Activated naive CD4-positive, alpha-beta T cell treated with anti-CD3 and anti-CD28 coated beads, Interleukin-2, amount 10 ng/mL, durations not matched to agents 7 days and 5 days (primary cell): ENCODE results near the gene SERPINA12.

Source experiments
- CTCF ChIA-PET: fragments of 350-600 bp; sonication (Branson Sonifier 250); formaldehyde crosslinking; loops from one replicate; lab custom pipeline; 2021; ENCODE audit warnings: antibody characterized with exemption; lab: Charles Lee
- DNase-seq: peaks from one replicate; pipeline ENCODE4 v3.0.0-alpha.2; 2020
- H3K27ac Mint-ChIP-seq: one replicate; pipeline ENCODE4 v1.8.0; 2021; ENCODE audit warnings: mild to moderate bottlenecking, moderate library complexity, mixed read lengths
- H3K27me3 Mint-ChIP-seq: one replicate; pipeline ENCODE4 v1.8.0; 2021; ENCODE audit warnings: mild to moderate bottlenecking, mixed read lengths
- H3K36me3 Mint-ChIP-seq: one replicate; pipeline ENCODE4 v1.8.0; 2021; ENCODE audit warnings: mixed read lengths
- H3K4me1 Mint-ChIP-seq: one replicate; pipeline ENCODE4 v1.8.0; 2021; ENCODE audit warnings: mixed read lengths
- H3K4me3 Mint-ChIP-seq: one replicate; pipeline ENCODE4 v1.8.0; 2021; ENCODE audit warnings: mild to moderate bottlenecking, moderate library complexity, mixed read lengths
- H3K9me3 Mint-ChIP-seq: one replicate; pipeline ENCODE4 v1.8.0; 2021; ENCODE audit warnings: mixed read lengths

Gene SERPINA12

GRCh38 chr14:94458558-94459205 is 50.6 kb downstream of the SERPINA12 start:
- peaks cover 14% of the 10 kb centered on the region for H3K27me3 Mint-ChIP-seq
- no peaks in the 10 kb centered on the region for H3K9me3 Mint-ChIP-seq
- no peaks in the 10 kb centered on the region for H3K36me3 Mint-ChIP-seq
- CTCF ChIA-PET: no interaction called here
- no peak for DNase-seq
- H3K27ac Mint-ChIP-seq: no peak overlapping the region
- no peaks in the 10 kb centered on the region for H3K4me1 Mint-ChIP-seq
- H3K4me3 Mint-ChIP-seq: no peak overlapping the region

DNA sequence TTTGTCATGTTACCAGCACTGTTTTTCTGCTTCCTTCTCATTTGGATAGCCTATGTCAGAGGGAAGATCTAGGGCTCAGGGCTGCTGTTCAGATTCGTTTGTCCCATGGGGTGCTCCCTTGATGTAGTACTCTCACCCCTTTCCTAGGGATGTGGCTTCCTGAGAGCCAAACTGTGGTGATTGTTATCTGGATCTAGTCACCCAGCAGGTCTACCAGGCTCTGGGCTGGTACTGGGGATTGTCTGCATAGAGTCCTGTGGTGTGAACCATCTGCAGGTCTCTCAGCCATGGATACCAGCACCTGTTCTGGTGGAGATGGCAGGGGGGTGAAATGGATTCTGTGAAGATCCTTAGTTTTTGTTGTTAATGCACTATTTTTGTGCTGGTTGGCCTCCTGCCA is 51.2 kb downstream of the SERPINA12 start:
- DNase-seq: no peak
- CTCF ChIA-PET: no interaction called here
- peaks cover 14% of the 10 kb centered on the region for H3K27me3 Mint-ChIP-seq
- H3K9me3 Mint-ChIP-seq: no peaks in the 10 kb centered on the region
- H3K27ac Mint-ChIP-seq: no peak overlapping the region
- no peak overlapping the region for H3K4me3 Mint-ChIP-seq
- no peaks in the 10 kb centered on the region for H3K36me3 Mint-ChIP-seq
- H3K4me1 Mint-ChIP-seq: no peaks in the 10 kb centered on the region

DNA sequence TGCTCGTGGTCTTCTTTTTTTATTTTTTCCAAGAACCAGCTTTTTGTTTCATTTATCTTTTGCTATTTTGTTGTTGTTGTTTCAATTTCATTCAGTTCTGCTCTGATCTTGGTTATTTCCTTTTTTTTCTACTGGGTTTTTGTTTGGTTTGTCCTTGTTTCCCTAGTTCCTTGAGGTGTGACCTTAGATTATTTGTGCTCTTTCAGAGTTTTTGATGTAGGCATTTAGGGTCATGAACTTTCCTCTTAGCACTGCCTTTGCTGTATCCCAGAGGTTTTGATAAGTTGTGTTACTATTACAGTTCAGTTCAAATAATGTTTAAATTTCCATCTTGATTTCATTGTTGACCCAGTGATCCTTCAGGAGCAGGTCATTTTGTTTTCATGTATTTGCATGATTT is 53.3 kb downstream of the SERPINA12 start:
- H3K4me3 Mint-ChIP-seq: no peak overlapping the region
- H3K27me3 Mint-ChIP-seq: peaks cover 19% of the 10 kb centered on the region
- CTCF ChIA-PET: no interaction called here
- no peak for DNase-seq
- no peaks in the 10 kb centered on the region for H3K4me1 Mint-ChIP-seq
- no peaks in the 10 kb centered on the region for H3K36me3 Mint-ChIP-seq
- no peak overlapping the region for H3K27ac Mint-ChIP-seq
- H3K9me3 Mint-ChIP-seq: no peaks in the 10 kb centered on the region

- Mint-ChIP-seq H3K27me3 (peaks cover 17% of the 10 kb centered on the region), H3K36me3 (no peaks in the 10 kb centered on the region), H3K4me1 (no peaks in the 10 kb centered on the region), H3K9me3 (no peaks in the 10 kb centered on the region), H3K27ac (no peak overlapping the region), H3K4me3 (no peak overlapping the region)
- DNase-seq: no peak
- CTCF ChIA-PET: no interaction called here
Measured at GRCh38 chr14:94451826-94452225, 57.4 kb downstream of the SERPINA12 start.

- CTCF ChIA-PET: no interaction called here
- Mint-ChIP-seq H3K36me3 (no peaks in the 10 kb centered on the region), H3K4me3 (no peak overlapping the region), H3K4me1 (no peaks in the 10 kb centered on the region), H3K27me3 (peaks cover 17% of the 10 kb centered on the region), H3K9me3 (no peaks in the 10 kb centered on the region), H3K27ac (no peak overlapping the region)
- DNase-seq: no peak
Measured at GRCh38 chr14:94451091-94451771, 58.0 kb downstream of the SERPINA12 start.

DNA sequence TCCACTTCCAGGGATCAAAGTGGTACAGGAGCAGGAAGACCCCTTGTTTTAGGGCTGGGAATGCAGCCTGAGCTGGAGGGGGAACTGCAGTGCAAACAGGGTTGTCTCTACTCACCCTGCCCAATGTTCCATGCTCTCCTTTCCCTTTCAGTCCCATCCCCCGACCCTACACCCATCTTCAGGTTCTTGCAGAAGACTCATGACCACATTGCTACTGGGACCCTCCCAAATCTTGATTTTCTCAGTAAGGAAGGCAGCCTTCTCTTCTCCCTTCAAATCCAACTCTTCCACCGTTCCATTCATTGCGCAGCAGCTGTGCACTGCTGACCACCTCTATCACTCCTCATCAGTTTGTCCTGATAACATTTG is 58.6 kb downstream of the SERPINA12 start:
- H3K4me3 Mint-ChIP-seq: no peak overlapping the region
- H3K4me1 Mint-ChIP-seq: no peaks in the 10 kb centered on the region
- CTCF ChIA-PET: interaction anchor here (1.1 kb wide), 1 partner anchor 17 kb away, joined by 5 read pairs; no protein-coding TSS in a partner anchor
- DNase-seq: no peak
- no peaks in the 10 kb centered on the region for H3K9me3 Mint-ChIP-seq
- H3K27ac Mint-ChIP-seq: no peak overlapping the region
- peaks cover 17% of the 10 kb centered on the region for H3K27me3 Mint-ChIP-seq
- H3K36me3 Mint-ChIP-seq: no peaks in the 10 kb centered on the region

DNA sequence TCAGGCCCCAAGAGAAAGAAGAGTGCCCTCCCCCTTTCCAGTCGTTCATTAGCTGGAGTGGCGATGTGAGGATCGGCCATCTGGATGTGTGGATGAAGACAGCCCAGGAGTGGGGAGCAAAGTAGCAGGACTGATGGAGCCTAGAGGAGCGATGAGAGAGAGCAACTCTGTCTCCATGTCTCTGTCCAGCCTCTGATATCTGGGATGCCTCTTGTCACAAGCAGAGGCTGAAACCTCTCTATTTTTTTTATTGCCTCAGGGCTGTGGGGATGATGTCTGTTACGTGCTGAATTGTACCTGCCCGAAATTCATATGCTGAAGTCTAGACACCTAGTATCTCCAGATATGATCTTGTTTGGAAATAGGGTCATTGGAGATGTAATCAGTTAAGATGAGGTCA is 59.3 kb downstream of the SERPINA12 start:
- Mint-ChIP-seq H3K9me3 (no peaks in the 10 kb centered on the region), H3K27ac (no peak overlapping the region), H3K4me1 (no peaks in the 10 kb centered on the region), H3K4me3 (no peak overlapping the region), H3K36me3 (no peaks in the 10 kb centered on the region), H3K27me3 (peaks cover 15% of the 10 kb centered on the region)
- no peak for DNase-seq
- CTCF ChIA-PET: interaction anchor here (1.1 kb wide), 1 partner anchor 16 kb away, joined by 5 read pairs; no protein-coding TSS in a partner anchor

GRCh38 chr14:94448071-94448808 is 61.0 kb downstream of the SERPINA12 start:
- Mint-ChIP-seq H3K4me1 (no peaks in the 10 kb centered on the region), H3K27ac (no peak overlapping the region), H3K36me3 (no peaks in the 10 kb centered on the region), H3K4me3 (no peak overlapping the region), H3K9me3 (no peaks in the 10 kb centered on the region), H3K27me3 (peaks cover 12% of the 10 kb centered on the region)
- CTCF ChIA-PET: no interaction called here
- DNase-seq: no peak

- DNase-seq: no peak
- peaks cover 11% of the 10 kb centered on the region for H3K27me3 Mint-ChIP-seq
- no peaks in the 10 kb centered on the region for H3K36me3 Mint-ChIP-seq
- CTCF ChIA-PET: interaction anchor here (1.1 to 1.5 kb wide), 2 partner anchors 13 to 25 kb away, joined by 3 read pairs; no protein-coding TSS in a partner anchor
- H3K9me3 Mint-ChIP-seq: no peaks in the 10 kb centered on the region
- no peak overlapping the region for H3K27ac Mint-ChIP-seq
- no peaks in the 10 kb centered on the region for H3K4me1 Mint-ChIP-seq
- no peak overlapping the region for H3K4me3 Mint-ChIP-seq
Measured at GRCh38 chr14:94447206-94447605, 62.1 kb downstream of the SERPINA12 start.

GRCh38 chr14:94446126-94446525 is 63.1 kb downstream of the SERPINA12 start:
- H3K27ac Mint-ChIP-seq: no peak overlapping the region

GRCh38 chr14:94445003-94445402 is 64.3 kb downstream of the SERPINA12 start:
- Mint-ChIP-seq H3K9me3 (no peaks in the 10 kb centered on the region), H3K4me3 (no peak overlapping the region), H3K36me3 (no peaks in the 10 kb centered on the region), H3K27me3 (peaks cover 11% of the 10 kb centered on the region), H3K27ac (no peak overlapping the region), H3K4me1 (no peaks in the 10 kb centered on the region)
- no peak for DNase-seq
- CTCF ChIA-PET: no interaction called here

More at GRCh38 chr14:94446126-94446525, 63.1 kb downstream of the SERPINA12 start:
- no peak overlapping the region for H3K4me3 Mint-ChIP-seq
- no peaks in the 10 kb centered on the region for H3K36me3 Mint-ChIP-seq
- H3K9me3 Mint-ChIP-seq: no peaks in the 10 kb centered on the region
- peaks cover 11% of the 10 kb centered on the region for H3K27me3 Mint-ChIP-seq
- H3K4me1 Mint-ChIP-seq: no peaks in the 10 kb centered on the region
- DNase-seq: no peak
- CTCF ChIA-PET: interaction anchor here (1.5 kb wide), 1 partner anchor 23 kb away, joined by 3 read pairs; no protein-coding TSS in a partner anchor

- CTCF ChIA-PET: no interaction called here
- no peak for DNase-seq
- H3K9me3 Mint-ChIP-seq: no peaks in the 10 kb centered on the region
- H3K27ac Mint-ChIP-seq: no peak overlapping the region
- H3K4me1 Mint-ChIP-seq: no peaks in the 10 kb centered on the region
- H3K4me3 Mint-ChIP-seq: no peak overlapping the region
- H3K36me3 Mint-ChIP-seq: no peaks in the 10 kb centered on the region
- peaks cover 3% of the 10 kb centered on the region for H3K27me3 Mint-ChIP-seq
Measured at GRCh38 chr14:94441531-94442205, 67.6 kb downstream of the SERPINA12 start.

DNA sequence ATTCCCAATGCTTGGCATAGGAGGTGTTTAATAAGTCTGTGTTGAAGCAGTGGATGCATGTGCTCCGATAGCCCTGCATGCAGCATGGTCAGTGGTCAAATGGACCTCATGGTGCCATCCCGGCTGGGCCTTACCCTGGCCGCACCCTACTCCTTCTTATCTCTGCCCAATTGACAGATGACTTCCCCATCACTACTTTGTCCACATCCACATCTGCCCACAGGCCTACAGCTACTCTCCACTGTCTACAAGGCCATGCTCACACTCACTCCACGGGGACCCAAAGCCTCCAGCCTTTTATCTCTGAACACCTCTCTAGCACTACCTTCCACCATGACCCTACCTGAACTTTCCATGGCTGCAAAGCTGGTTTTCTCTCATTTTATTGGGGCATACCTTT is 68.1 kb downstream of the SERPINA12 start:
- H3K9me3 Mint-ChIP-seq: no peaks in the 10 kb centered on the region
- no peaks in the 10 kb centered on the region for H3K4me1 Mint-ChIP-seq
- no peaks in the 10 kb centered on the region for H3K36me3 Mint-ChIP-seq
- CTCF ChIA-PET: no interaction called here
- no peak overlapping the region for H3K27ac Mint-ChIP-seq
- no peak overlapping the region for H3K4me3 Mint-ChIP-seq
- H3K27me3 Mint-ChIP-seq: peaks cover 3% of the 10 kb centered on the region
- no peak for DNase-seq

DNA sequence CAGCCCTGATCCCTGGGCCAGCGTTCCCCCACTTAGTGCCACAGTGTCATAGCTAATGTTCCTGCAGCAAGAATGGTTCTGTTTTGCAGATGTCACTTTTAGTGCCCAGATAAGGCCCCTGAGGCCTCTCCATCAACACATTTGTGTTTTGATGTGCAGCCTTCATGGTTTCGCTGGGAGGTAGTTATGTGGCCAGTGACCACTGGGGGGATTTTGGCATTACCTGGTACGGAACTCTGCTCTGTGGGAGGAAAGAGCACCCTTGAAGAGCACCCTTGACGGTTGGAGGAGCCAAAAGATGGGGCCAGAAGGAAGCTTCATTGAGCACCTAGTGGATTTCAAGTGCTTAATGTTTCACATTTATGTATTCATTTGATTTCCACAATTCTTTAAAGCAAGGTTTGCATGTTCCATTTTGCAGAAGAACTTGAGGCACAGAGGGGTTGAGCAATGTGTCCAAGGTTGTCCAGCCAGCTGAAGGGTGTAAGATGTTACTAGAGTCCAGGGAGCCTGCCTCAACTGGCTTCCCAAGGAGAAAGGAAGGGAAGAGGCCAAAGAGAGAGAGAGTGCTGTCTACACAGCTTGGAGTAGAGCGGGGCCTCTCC is 69.7 kb downstream of the SERPINA12 start:
- no peak overlapping the region for H3K4me3 Mint-ChIP-seq
- H3K27me3 Mint-ChIP-seq: peaks cover 3% of the 10 kb centered on the region
- H3K9me3 Mint-ChIP-seq: no peaks in the 10 kb centered on the region
- no peaks in the 10 kb centered on the region for H3K36me3 Mint-ChIP-seq
- DNase-seq: no peak
- CTCF ChIA-PET: no interaction called here
- H3K27ac Mint-ChIP-seq: no peak overlapping the region
- H3K4me1 Mint-ChIP-seq: no peaks in the 10 kb centered on the region
